Mucosa of descending colon (tissue), 3 donors: ENCODE data around the gene PPL. TPM values are rescaled to one million over a fixed set of nuclear protein-coding genes. Genes with fewer than 3 reads are reported as not detected.

ENCODE experiments used
- ATAC-seq: fragments of 200-7000 bp; cut with Tn5 transposase; one replicate; pipeline ENCODE4 v1.9.1; 2020; ENCODE audit warnings: mild to moderate bottlenecking, moderate library complexity
- DNase-seq, 3 donors: peaks; one replicate each; pipeline ENCODE4 v3.0.0-alpha.2; 2020
- H3K36me3 ChIP-seq: fragments of 200-600 bp; one replicate; pipeline ENCODE4 v1.8.0; 2021; ENCODE audit warnings: low read depth, mild to moderate bottlenecking
- H3K4me1 ChIP-seq: fragments of 200-600 bp; one replicate; pipeline ENCODE4 v1.8.0; 2021; ENCODE audit warnings: low read depth, mild to moderate bottlenecking
- H3K4me3 ChIP-seq: fragments of 200-600 bp; one replicate; pipeline ENCODE4 v1.8.0; 2021; ENCODE audit warnings: mild to moderate bottlenecking
- H3K9me3 ChIP-seq: fragments of 200-600 bp; one replicate; pipeline ENCODE4 v1.8.0; 2021; ENCODE audit warnings: mild to moderate bottlenecking
- intact Hi-C, 2 donors: fragments of 100-400 bp; cut with DNase I in 1 of 2; cut with micrococcal nuclease in 1 of 2; formaldehyde crosslinking; loops; one replicate each; pipeline versions ENCODE4 v1.11.0 to v1.11.1; 2022; cut with DNase I, micrococcal nuclease
- total RNA-seq, 3 donors: library from RNA; stranded (reverse); fragmentation: NEBNext Ultra II Directional in 2 of 3; extraction: Animal tissue kit (Norgen Biotek cat#: 25700) in 2 of 3; gene quantifications; one replicate each; pipeline versions ENCODE4 v1.2.1 to v1.2.4, GENCODE V29; 2021 to 2023
- TF ChIP-seq, protein P1 (sequence below): fragments of 200-600 bp; IDR thresholded peaks from one replicate; pipeline ENCODE4 v1.8.0; 2022; ENCODE audit warnings: antibody characterized with exemption, mild to moderate bottlenecking
- donor health status: DM: no; HTN: no; CAD: no; lungs with moderate emphysema.
- donor health status: DM: no; HTN: no; CAD: no.
- donor health status: DM: no; HTN: yes; CAD: no.

The PPL gene
- total RNA-seq, 3 donors from 2014 or later, result 10.8 to 22.1 (median 13.9) TPM

DNA sequence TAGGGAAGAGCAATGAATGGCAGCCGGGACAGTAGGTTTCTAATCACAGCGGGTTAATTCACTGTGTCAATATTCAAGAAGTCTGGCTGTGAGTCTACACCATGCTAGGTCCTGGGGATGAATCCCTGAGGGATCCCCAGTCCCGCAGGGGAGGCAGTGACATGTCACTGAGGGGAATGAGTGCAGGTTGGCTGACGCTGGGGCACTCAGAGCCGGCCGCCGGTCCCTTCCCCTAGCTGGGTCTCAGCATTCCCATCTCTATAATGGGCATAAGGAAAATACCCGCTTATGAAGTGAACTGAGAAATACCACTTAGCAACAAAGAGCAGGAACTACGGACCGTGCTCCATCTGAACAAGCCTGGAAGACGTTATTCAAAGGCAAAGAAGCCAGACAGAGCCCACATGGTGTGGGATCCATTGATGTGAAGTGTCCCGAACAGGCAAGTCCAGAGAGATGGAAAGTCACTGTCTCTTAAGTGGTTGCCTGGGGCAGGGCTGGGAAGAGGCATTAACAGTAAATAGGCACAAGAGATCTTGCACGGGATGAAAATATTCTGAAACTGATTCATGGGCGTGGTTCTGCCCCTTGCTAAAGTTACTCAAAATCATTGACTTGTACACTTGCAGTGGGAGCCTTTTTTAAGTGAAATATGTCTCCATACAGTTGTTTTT, 31.9 kb downstream of the PPL start:
- TF ChIP-seq, protein P1, sequence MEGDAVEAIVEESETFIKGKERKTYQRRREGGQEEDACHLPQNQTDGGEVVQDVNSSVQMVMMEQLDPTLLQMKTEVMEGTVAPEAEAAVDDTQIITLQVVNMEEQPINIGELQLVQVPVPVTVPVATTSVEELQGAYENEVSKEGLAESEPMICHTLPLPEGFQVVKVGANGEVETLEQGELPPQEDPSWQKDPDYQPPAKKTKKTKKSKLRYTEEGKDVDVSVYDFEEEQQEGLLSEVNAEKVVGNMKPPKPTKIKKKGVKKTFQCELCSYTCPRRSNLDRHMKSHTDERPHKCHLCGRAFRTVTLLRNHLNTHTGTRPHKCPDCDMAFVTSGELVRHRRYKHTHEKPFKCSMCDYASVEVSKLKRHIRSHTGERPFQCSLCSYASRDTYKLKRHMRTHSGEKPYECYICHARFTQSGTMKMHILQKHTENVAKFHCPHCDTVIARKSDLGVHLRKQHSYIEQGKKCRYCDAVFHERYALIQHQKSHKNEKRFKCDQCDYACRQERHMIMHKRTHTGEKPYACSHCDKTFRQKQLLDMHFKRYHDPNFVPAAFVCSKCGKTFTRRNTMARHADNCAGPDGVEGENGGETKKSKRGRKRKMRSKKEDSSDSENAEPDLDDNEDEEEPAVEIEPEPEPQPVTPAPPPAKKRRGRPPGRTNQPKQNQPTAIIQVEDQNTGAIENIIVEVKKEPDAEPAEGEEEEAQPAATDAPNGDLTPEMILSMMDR, result no peak
- ATAC-seq (no peak), DNase-seq (no peak)
- Histone ChIP-seq H3K36me3 (no peaks in the 10 kb centered on the region), H3K9me3 (no peaks in the 10 kb centered on the region), H3K4me3 (no peak overlapping the region), H3K4me1 (no peaks in the 10 kb centered on the region)
- intact Hi-C loops, result no loop called here

DNA sequence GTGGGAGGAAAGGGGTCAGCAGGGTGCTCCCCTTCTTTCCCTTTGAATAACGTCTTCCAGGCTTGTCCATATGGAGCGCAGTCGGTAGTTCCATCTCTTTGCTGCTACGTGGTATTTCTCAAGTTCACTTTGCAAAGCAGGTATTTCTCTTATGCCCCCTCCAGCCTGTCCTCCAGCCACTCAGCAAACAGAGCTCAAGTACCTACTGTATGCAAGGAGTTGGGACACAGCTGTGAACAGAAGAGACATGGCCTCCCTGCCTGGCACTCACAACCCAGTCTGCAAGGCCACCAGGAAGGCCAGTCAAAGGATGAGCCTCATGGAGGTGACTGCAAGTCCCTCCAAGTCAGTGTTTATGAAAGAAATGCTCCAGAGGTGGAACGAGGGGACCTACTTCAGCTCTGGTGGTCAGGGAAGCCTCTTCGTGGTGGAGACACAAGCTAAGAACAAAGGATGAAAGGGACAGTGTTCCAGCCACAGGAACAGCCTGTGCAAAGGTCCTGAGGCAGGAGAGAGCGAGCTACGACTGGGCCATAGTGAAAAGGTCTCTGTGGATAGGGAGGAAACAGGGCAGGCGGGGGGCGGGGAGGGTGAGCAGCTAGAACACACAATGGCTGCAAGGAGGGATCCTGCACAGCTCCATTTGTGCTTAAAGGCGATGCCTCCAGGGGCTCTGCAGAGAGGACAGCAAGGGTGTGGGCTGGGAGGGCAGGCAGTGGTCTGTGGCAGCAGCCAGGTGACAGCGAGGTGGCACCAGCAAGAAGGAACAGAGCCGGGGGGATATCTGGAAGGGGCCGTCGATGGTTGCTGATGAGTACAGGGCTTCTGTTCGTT, 32.6 kb downstream of the PPL start:
- no peak for DNase-seq
- intact Hi-C loops, result no loop called here
- Histone ChIP-seq H3K4me1 (no peaks in the 10 kb centered on the region), H3K36me3 (no peaks in the 10 kb centered on the region), H3K9me3 (no peaks in the 10 kb centered on the region), H3K4me3 (no peak overlapping the region)
- TF ChIP-seq, protein P1, result no peak
- no peak for ATAC-seq

DNA sequence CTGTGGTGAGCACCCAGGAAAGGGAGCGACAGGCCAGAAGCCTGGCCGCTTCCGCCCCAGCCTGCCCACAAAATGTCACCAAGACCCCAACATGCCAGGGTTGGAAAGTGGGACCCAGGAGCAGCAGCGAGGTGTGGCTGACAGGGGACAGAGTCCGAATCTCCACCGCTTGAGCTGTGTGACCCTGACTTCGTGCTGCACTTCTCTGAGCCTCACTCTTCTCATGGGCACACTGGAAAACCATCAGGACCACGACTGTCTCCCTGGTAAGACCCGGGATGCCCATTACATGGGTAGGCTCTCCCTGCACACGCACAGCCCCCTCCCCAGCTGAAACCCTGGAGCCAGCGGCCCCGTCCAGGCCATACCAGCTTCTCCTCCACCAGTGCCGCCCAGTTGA, 34.9 kb downstream of the PPL start:
- Histone ChIP-seq H3K9me3 (no peaks in the 10 kb centered on the region), H3K36me3 (no peaks in the 10 kb centered on the region)
- intact Hi-C loops, result no loop called here

DNA sequence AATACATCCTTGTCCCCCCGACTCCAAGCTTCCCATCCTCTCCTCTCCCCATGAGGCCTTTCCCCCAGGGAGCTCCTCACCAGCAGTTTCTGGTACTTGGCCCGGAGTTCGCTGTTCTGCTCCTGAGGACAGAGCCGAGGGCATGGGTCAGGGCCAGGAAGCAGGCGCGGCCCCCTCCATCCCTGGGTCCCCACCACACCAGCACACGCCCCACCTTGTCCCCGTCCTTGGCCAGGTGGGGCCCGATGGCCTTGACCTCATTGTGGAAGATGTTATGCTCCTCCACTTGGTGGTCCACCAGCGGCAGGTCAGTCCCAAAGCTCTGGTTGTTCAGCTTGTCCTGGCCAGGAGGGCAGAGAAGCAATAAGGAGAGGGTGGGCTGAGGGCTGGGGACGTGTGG, 36.2 kb downstream of the PPL start:
- no peaks in the 10 kb centered on the region for H3K4me1 ChIP-seq
- no peaks in the 10 kb centered on the region for H3K36me3 ChIP-seq
- H3K4me3 ChIP-seq, result no peak overlapping the region
- intact Hi-C loops, result no loop called here
- ATAC-seq (no peak), DNase-seq (no peak)
- H3K9me3 ChIP-seq, result no peaks in the 10 kb centered on the region
- TF ChIP-seq, protein P1, result no peak

More for the DNA sequence above, 34.9 kb downstream of the PPL start:
- ATAC-seq, result no peak
- Histone ChIP-seq H3K4me1 (no peaks in the 10 kb centered on the region), H3K4me3 (no peak overlapping the region)
- no peak for DNase-seq
- TF ChIP-seq, protein P1, result no peak

DNA sequence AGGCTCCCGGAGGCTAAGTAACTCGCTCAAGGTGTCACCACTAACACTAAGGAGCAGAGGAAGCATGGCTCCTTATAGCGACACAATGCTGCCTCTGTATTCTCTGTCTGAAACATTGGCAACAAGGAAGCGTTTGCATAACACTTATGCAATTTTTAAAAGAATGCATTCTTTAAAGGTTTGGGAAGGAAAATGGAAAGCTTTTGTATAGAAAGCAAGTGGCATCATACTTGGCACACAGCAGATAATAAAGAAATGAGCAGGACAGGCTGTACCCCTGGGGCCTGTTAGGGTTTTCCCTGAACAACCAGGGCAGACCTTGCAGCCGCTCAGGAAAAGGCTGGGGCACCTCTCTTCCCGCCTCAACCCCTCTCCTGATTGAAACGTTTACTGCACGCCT, 36.9 kb downstream of the PPL start:
- Histone ChIP-seq H3K4me3 (no peak overlapping the region), H3K4me1 (no peaks in the 10 kb centered on the region), H3K9me3 (no peaks in the 10 kb centered on the region), H3K36me3 (no peaks in the 10 kb centered on the region)
- DNase-seq, result no peak
- TF ChIP-seq, protein P1, result no peak
- intact Hi-C loops, result no loop called here
- ATAC-seq, result no peak
